Measurements from ENCODE around the gene MYRF. TPM values are rescaled to one million over a fixed set of nuclear protein-coding genes. Genes with fewer than 3 reads are reported as not detected.

The MYRF gene
- total and polyA plus RNA-seq, 2 of the 4 experiments (the other 2 are of a cell fraction): 1.6 to 10.7 TPM

DNA sequence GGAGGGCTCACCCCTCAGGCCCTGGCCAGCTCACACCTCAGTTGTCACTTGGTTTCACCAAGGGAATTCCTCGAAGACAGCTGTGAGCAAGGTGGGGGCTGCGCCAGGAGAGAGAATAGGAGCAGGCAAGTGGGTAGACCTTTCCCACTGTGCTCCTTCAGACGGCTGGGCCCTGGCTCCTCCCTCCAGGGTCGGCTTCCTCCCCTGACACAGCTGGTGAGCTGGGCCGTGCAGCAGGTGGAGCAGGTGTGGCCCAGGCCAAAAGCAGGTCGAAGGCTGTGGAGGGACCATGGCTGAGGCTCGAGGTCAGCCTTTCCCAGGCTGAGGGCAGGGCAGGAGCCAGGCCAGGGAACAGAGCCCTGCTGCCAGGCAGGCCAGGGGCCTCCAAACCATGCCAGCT, 12.5 kb upstream of the MYRF start:
- H3K4me3 ChIP-seq (ENCODE audit: insufficient read depth, low read depth, low read length): no peak overlapping the region
- intact Hi-C loops (cut with micrococcal nuclease): loop anchor here (10.0 kb wide), 1 partner anchor 155 kb away; the partner anchor contains the start of gene SYT7
- H2BK5ac ChIP-seq (ENCODE audit: low read depth, low read length, poor library complexity, severe bottlenecking): no peak overlapping the region
- no peak for ATAC-seq (ENCODE audit: low read depth)
- no peak overlapping the region for H3K14ac ChIP-seq (replicated peaks; ENCODE audit: low read depth, low read length)
- no peak overlapping the region for H3K23ac ChIP-seq (ENCODE audit: low read depth, low read length)
- H2AFZ ChIP-seq (replicated peaks; ENCODE audit: low read length, poor library complexity): peak overlapping the region; percentile 49
- H3K9ac ChIP-seq (ENCODE audit: low read depth, low read length): no peak overlapping the region
- H3K18ac ChIP-seq (ENCODE audit: low read depth, low read length): no peak overlapping the region
- no peak overlapping the region for H3K4me2 ChIP-seq (ENCODE audit: low read depth, low read length)
- dilution Hi-C loops (cut with HindIII; ENCODE audit: low sequenced_read_pairs, unreplicated experiment): no loop called here
- POLR2A ChIA-PET (ENCODE audit: unreplicated experiment): no interaction called here
- no peak for DNase-seq
- H3K4ac ChIP-seq (ENCODE audit: low read depth, low read length): no peak overlapping the region
- no peak overlapping the region for H2AK5ac ChIP-seq (ENCODE audit: low read depth, low read length)
- peaks cover 16% of the 10 kb centered on the region; the same call in 1 of the 2 replicates for H3K36me3 ChIP-seq (ENCODE audit: control insufficient read depth, insufficient read depth, low read length)
- H2BK120ac ChIP-seq (ENCODE audit: low read depth, low read length): no peak overlapping the region
- H3K9me1 ChIP-seq (ENCODE audit: insufficient read depth, low read length): no peaks in the 10 kb centered on the region
- no peaks in the 10 kb centered on the region for H4K20me1 ChIP-seq (ENCODE audit: insufficient read depth, low read length)
- no peak overlapping the region for H4K91ac ChIP-seq (ENCODE audit: insufficient read depth, low read depth, low read length)
- no peaks in the 10 kb centered on the region for H3K4me1 ChIP-seq (ENCODE audit: control insufficient read depth, insufficient read depth, low read length)
- no peak overlapping the region for H2BK15ac ChIP-seq (ENCODE audit: low read depth, low read length)
- WGBS, 2 experiments (ENCODE audit: extremely low coverage in 2 of 2, insufficient read length in 1 of 2): 55% methylated on average over 2 of the region's 7 CpGs; no CpG with 5 or more reads in 1 of the 2 experiments
- in situ Hi-C loops (cut with MboI; ENCODE audit: low sequenced_read_pairs): no loop called here
- CTCF ChIA-PET: no interaction called here
- H4K5ac ChIP-seq (ENCODE audit: low read depth, low read length): no peak overlapping the region
- TF ChIP-seq, protein P1, sequence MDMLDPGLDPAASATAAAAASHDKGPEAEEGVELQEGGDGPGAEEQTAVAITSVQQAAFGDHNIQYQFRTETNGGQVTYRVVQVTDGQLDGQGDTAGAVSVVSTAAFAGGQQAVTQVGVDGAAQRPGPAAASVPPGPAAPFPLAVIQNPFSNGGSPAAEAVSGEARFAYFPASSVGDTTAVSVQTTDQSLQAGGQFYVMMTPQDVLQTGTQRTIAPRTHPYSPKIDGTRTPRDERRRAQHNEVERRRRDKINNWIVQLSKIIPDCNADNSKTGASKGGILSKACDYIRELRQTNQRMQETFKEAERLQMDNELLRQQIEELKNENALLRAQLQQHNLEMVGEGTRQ (IDR thresholded peaks at IDR 0.05; ENCODE audit: low read depth, low read length): no peak
- no peak for TF ChIP-seq MXI1 (IDR thresholded peaks at IDR 0.05; ENCODE audit: borderline replicate concordance, low read depth, low read length)
- no peak for TF ChIP-seq RCOR1 (IDR thresholded peaks at IDR 0.05; ENCODE audit: insufficient replicate concordance, low read length)
- no peak for TF ChIP-seq CHD1 (IDR thresholded peaks at IDR 0.05; ENCODE audit: low read depth, low read length)
- TF ChIP-seq FOS (IDR thresholded peaks at IDR 0.05; ENCODE audit: low read depth, low read length): no peak
- TF ChIP-seq, protein P2, sequence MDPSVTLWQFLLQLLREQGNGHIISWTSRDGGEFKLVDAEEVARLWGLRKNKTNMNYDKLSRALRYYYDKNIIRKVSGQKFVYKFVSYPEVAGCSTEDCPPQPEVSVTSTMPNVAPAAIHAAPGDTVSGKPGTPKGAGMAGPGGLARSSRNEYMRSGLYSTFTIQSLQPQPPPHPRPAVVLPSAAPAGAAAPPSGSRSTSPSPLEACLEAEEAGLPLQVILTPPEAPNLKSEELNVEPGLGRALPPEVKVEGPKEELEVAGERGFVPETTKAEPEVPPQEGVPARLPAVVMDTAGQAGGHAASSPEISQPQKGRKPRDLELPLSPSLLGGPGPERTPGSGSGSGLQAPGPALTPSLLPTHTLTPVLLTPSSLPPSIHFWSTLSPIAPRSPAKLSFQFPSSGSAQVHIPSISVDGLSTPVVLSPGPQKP (IDR thresholded peaks at IDR 0.05; ENCODE audit: borderline replicate concordance, low read depth, low read length): no peak
- TF ChIP-seq MAFK (IDR thresholded peaks at IDR 0.05; ENCODE audit: low read depth, low read length): no peak
- no peak for TF ChIP-seq POLR2A (IDR thresholded peaks at IDR 0.05; ENCODE audit: low read depth, low read length)
- TF ChIP-seq, protein P3, sequence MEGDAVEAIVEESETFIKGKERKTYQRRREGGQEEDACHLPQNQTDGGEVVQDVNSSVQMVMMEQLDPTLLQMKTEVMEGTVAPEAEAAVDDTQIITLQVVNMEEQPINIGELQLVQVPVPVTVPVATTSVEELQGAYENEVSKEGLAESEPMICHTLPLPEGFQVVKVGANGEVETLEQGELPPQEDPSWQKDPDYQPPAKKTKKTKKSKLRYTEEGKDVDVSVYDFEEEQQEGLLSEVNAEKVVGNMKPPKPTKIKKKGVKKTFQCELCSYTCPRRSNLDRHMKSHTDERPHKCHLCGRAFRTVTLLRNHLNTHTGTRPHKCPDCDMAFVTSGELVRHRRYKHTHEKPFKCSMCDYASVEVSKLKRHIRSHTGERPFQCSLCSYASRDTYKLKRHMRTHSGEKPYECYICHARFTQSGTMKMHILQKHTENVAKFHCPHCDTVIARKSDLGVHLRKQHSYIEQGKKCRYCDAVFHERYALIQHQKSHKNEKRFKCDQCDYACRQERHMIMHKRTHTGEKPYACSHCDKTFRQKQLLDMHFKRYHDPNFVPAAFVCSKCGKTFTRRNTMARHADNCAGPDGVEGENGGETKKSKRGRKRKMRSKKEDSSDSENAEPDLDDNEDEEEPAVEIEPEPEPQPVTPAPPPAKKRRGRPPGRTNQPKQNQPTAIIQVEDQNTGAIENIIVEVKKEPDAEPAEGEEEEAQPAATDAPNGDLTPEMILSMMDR (conservative IDR thresholded peaks at IDR 0.05; ENCODE audit: low read depth, low read length): no peak
- no peak for TF ChIP-seq BHLHE40 (IDR thresholded peaks at IDR 0.05; ENCODE audit: low read depth, low read length)
- no peak for TF ChIP-seq RAD21 (IDR thresholded peaks at IDR 0.05; ENCODE audit: low read length)
- TF ChIP-seq SMC3 (IDR thresholded peaks at IDR 0.05; ENCODE audit: low read depth, low read length): no peak
- TF ChIP-seq MAZ (IDR thresholded peaks at IDR 0.05; ENCODE audit: borderline replicate concordance, low read depth, low read length): no peak
- no peaks in the 10 kb centered on the region for H3K79me1 ChIP-seq (ENCODE audit: low read depth in 1 of 2, low read length in 2 of 2)
- H2AK9ac ChIP-seq (replicated peaks; ENCODE audit: low read depth, low read length, poor library complexity): no peak overlapping the region
- BruUV-seq (replicated peaks): no TSS peak
- H4K8ac ChIP-seq (ENCODE audit: low read depth in 2 of 2, low read length in 2 of 2): no peak overlapping the region
- H3K27me3 ChIP-seq (ENCODE audit: control insufficient read depth, insufficient read depth, low read length): no peaks in the 10 kb centered on the region
- no peak overlapping the region for H3K56ac ChIP-seq (ENCODE audit: extremely low read depth, insufficient read depth, low read length)
- H2BK20ac ChIP-seq (ENCODE audit: low read depth, low read length): no peak overlapping the region
- no peaks in the 10 kb centered on the region for H3K9me3 ChIP-seq (ENCODE audit: control insufficient read depth, insufficient read depth, low read length)
- no peak overlapping the region for H3K27ac ChIP-seq (ENCODE audit: insufficient read depth, low read length)
